Measurements from ENCODE around the gene HYAL3.

DNA sequence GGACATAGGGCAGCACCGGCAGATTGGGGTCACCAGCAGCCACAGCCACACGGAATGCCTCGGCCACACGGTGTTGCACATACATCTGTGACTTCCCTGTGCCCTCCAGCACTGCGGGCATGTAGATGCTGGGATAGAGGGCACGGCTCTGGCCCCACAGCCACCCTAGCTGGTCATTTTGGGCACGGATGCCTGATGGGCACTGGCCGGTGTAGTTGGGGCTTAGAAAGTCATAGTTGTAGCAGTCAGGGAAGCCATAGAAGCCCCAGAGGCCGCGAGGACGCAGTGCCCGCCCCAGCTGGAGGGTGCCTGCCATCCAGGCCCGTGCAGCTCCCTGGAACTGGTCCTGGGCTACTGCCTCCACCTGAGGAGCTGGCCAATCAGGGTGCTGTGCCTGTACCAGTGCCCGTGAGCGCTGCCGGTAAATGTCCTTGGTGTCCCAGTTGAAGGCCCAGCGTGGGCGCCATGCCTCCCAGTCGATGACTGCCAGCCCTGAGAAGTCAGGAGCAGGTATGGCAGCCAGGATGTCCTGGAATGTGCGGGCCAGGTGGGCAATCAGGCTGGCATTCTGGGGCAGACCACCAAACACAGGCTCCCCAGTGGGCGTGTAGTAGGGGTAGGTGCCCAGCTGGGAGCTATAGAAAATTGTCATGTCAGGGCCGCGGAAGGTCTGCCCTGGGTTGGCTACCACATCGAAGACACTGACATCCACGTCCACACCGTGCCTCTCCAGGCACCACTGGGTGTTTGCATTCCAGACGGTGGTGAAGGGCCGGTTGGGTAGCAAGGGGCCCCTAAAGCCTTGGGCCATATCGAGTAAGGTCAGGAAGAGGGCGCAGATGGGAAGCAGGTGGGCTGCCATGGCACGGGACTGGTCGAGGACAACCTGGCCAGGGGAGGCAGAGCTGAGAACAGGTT, 3.1 kb upstream of the HYAL3 start:
- TF ChIP-seq CTCF (IDR thresholded peaks at IDR 0.05) (no peak), POLR2A (IDR thresholded peaks at IDR 0.05) (no peak), POLR2AphosphoS5 (IDR thresholded peaks at IDR 0.05) (no peak), EP300 (IDR thresholded peaks at IDR 0.05) (no peak)

Measured in gastroesophageal sphincter (tissue), 3 donors.